GM12878 (cell line): ENCODE measurements around the gene SLAMF9. TPM values are rescaled to one million over a fixed set of nuclear protein-coding genes. Genes with fewer than 3 reads are reported as not detected.

Source experiments
- ATAC-seq: fragments of 200-7000 bp; cut with Tn5 transposase; 3 replicates; pipeline ENCODE4 v1.9.1; 2020; ENCODE audit warnings: mild to moderate bottlenecking, moderate library complexity
- BruUV-seq: library from RNA; stranded (reverse); fragments of 400-500 nt; replicated peaks from 2 replicates; lab custom pipeline; 2021; lab: Mats Ljungman, UMichigan
- CTCF ChIA-PET: fragments of 300-600 bp; sonication (Branson Sonifier 250); formaldehyde crosslinking; extraction: SDS; loops from one replicate; lab custom pipeline; 2021; ENCODE audit warnings: inconsistent platforms; lab: Yijun Ruan, JAX
- POLR2A ChIA-PET: fragments of 350-600 bp; formaldehyde crosslinking; extraction: SDS; loops from one replicate; lab custom pipeline; 2021; ENCODE audit warnings: inconsistent platforms; lab: Charles Lee
- RAD21 ChIA-PET: fragments of 300-600 bp; sonication (Branson Sonifier 250); formaldehyde crosslinking; loops from one replicate; lab custom pipeline; 2023; ENCODE audit warnings: antibody characterized with exemption; ENCODE audit not compliant: unreplicated experiment; lab: Charles Lee
- SMC1A ChIA-PET: fragments of 300-600 bp; sonication (Branson Sonifier 250); formaldehyde crosslinking; loops from one replicate; lab custom pipeline; 2023; ENCODE audit not compliant: unreplicated experiment, uncharacterized antibody; lab: Charles Lee
- DNase-seq: peaks from one replicate; pipeline ENCODE4 v3.0.0-alpha.2; 2011; ENCODE audit warnings: low read depth, low spot score
- FAIRE-seq: peaks from 3 replicates; lab custom pipeline; 2011; peaks lifted over from hg19 to GRCh38; lab: Jason Lieb, UNC
- H2AFZ ChIP-seq: 2 replicates; pipeline ENCODE4 v1.6.0; 2011; ENCODE audit warnings: low read depth, low read length, control low read depth; ENCODE audit not compliant: control insufficient read depth
- H3K27ac ChIP-seq: 2 replicates; pipeline ENCODE4 v1.5.1; 2011; ENCODE audit warnings: control low read depth; ENCODE audit not compliant: control insufficient read depth, insufficient read depth
- H3K27me3 ChIP-seq, 2 experiments: replicated peaks in 1 of 2; 2 replicates each; pipeline versions ENCODE4 v1.6.0 to v1.6.1; 2011; ENCODE audit warnings: low read length in 1 of 2; ENCODE audit not compliant: control insufficient read depth in 2 of 2, insufficient read depth in 2 of 2
- H3K36me3 ChIP-seq, 2 experiments: 2 replicates each; pipeline ENCODE4 v1.5.1; 2011; ENCODE audit warnings: low read length in 1 of 2; ENCODE audit not compliant: control insufficient read depth in 2 of 2, insufficient read depth in 2 of 2
- H3K4me1 ChIP-seq: 2 replicates; pipeline ENCODE4 v1.6.1; 2011; ENCODE audit warnings: mild to moderate bottlenecking, low read length, moderate library complexity, mixed read lengths; ENCODE audit not compliant: control insufficient read depth, insufficient read depth
- H3K4me2 ChIP-seq: 2 replicates; pipeline ENCODE4 v1.6.0; 2011; ENCODE audit warnings: control low read depth; ENCODE audit not compliant: control insufficient read depth, insufficient read depth
- H3K4me3 ChIP-seq: fragments of 200-600 bp; sonication (generic); 2 replicates; pipeline ENCODE4 v1.5.1; 2016
- H3K79me2 ChIP-seq: 2 replicates; pipeline ENCODE4 v1.6.0; 2011; ENCODE audit warnings: low read length; ENCODE audit not compliant: control insufficient read depth, insufficient read depth
- H3K9ac ChIP-seq: 2 replicates; pipeline ENCODE4 v1.8.0; 2011; ENCODE audit warnings: low read length, control low read depth, mixed read lengths; ENCODE audit not compliant: control insufficient read depth, insufficient read depth
- H3K9me3 ChIP-seq: replicated peaks from 3 replicates; pipeline ENCODE4 v1.5.1; 2011; ENCODE audit warnings: mild to moderate bottlenecking, low read length; ENCODE audit not compliant: control insufficient read depth, insufficient read depth
- H4K20me1 ChIP-seq: 2 replicates; pipeline ENCODE4 v1.6.0; 2011; ENCODE audit not compliant: control insufficient read depth, insufficient read depth
- BCL11A ChIP-seq: IDR thresholded peaks from 2 replicates; pipeline ENCODE4 v1.6.1; 2011; ENCODE audit warnings: low read depth, low read length
- CBX3 ChIP-seq: fragments of 200-600 bp; sonication (generic); IDR thresholded peaks from 2 replicates; pipeline ENCODE4 v1.6.1; 2016; ENCODE audit warnings: low read depth, borderline replicate concordance
- EGR1 ChIP-seq, 2 experiments: IDR thresholded peaks; 1 replicate in 1 of 2; 2 replicates in 1 of 2; pipeline ENCODE4 v1.6.1; 2011 to 2012; ENCODE audit warnings: low read depth in 2 of 2, low read length in 2 of 2, borderline replicate concordance in 1 of 2, mild to moderate bottlenecking in 1 of 2, moderate library complexity in 1 of 2
- PAX8 ChIP-seq: fragments of 450-650 bp; IDR thresholded peaks from 2 replicates; pipeline ENCODE4 v1.6.1; 2017; ENCODE audit warnings: mild to moderate bottlenecking, moderate library complexity
- PKNOX1 ChIP-seq: fragments of 450-650 bp; IDR thresholded peaks from 2 replicates; pipeline ENCODE4 v1.6.1; 2016; ENCODE audit warnings: mild to moderate bottlenecking
- POU2F2 ChIP-seq: IDR thresholded peaks from 3 replicates; pipeline ENCODE4 v1.6.1; 2011; ENCODE audit warnings: low read depth, mild to moderate bottlenecking, low read length, borderline replicate concordance
- SMAD1 ChIP-seq: fragments of 450-650 bp; IDR thresholded peaks from 2 replicates; pipeline ENCODE4 v1.6.1; 2018; ENCODE audit warnings: mild to moderate bottlenecking, low read depth; ENCODE audit not compliant: partially characterized antibody
- SRF ChIP-seq, 2 experiments: IDR thresholded peaks; 2 replicates each; pipeline ENCODE4 v1.6.1; 2011; ENCODE audit warnings: low read depth in 2 of 2, low read length in 2 of 2, mild to moderate bottlenecking in 1 of 2, moderate library complexity in 1 of 2
- SUPT20H ChIP-seq: IDR thresholded peaks from 2 replicates; pipeline ENCODE4 v1.6.1; 2011; ENCODE audit warnings: low read depth, mild to moderate bottlenecking, low read length, moderate library complexity, borderline replicate concordance; ENCODE audit not compliant: control insufficient read depth
- ZBTB33 ChIP-seq: fragments of 450-650 bp; IDR thresholded peaks from 2 replicates; pipeline ENCODE4 v1.6.1; 2017; ENCODE audit warnings: mild to moderate bottlenecking
- ZNF217 ChIP-seq: fragments of 450-650 bp; IDR thresholded peaks from 2 replicates; pipeline ENCODE4 v1.6.1; 2017; ENCODE audit warnings: antibody characterized with exemption, mild to moderate bottlenecking
- ZNF274 ChIP-seq: IDR thresholded peaks from one replicate; pipeline ENCODE4 v1.8.0; 2011; ENCODE audit not compliant: insufficient read length, insufficient read depth
- WGBS: methylation state at CpG from one replicate; pipeline ENCODE4 v1.1.6; 2016; ENCODE audit warnings: low lambda C conversion rate; ENCODE audit not compliant: insufficient replicate concordance, insufficient coverage; ENCODE audit errors: missing lambda C conversion rate; 5-methylcytosine and 5-hydroxymethylcytosine counted together
- in situ Hi-C: fragments of 300-500 bp; cut with MboI; formaldehyde crosslinking; loops from 9 replicates; pipeline ENCODE4 v1.14.3; 2018; ENCODE audit warnings: mixed read lengths
- intact Hi-C: fragments of 100-400 bp; cut with micrococcal nuclease; formaldehyde crosslinking; loops from one replicate; pipeline ENCODE4 v1.14.2; 2022; ENCODE audit not compliant: unreplicated experiment
- polyA plus RNA-seq, 11 experiments: library from polyadenylated mRNA; depleted of rRNA in 4 of 11; unstranded in 6 of 11; stranded (reverse) in 5 of 11; fragments of >200 nt; fragmentation: Nextera tagmentation in 4 of 11; fragmentation: Illumina TruSeq in 1 of 11; extraction: Ambion mirVana in 4 of 11; extraction: Trizol in 1 of 11; gene quantifications; 1 replicate in 1 of 11; 2 replicates in 10 of 11; pipeline versions ENCODE4 v1.2.1 to v1.2.3, GENCODE V29; 2011 to 2016; ENCODE audit warnings: inconsistent platforms in 2 of 11, missing spikeins in 2 of 11, low read depth in 1 of 11
- total RNA-seq, 4 experiments: library from RNA; depleted of rRNA in 3 of 4; stranded (reverse); fragments of >200 nt in 3 of 4; fragmentation: Illumina TruSeq in 1 of 4; extraction: Trizol in 1 of 4; gene quantifications; 2 replicates each; pipeline versions ENCODE4 v1.2.1 to v1.2.3, GENCODE V29; 2013 to 2021

Gene SLAMF9
- total and polyA plus RNA-seq, 10 of the 15 experiments (the other 5 are each of a cell fraction or from before 2014, with no cell fraction given) = not detected

GRCh38 chr1:159944623-159945455 is 9.2 kb downstream of the SLAMF9 start:
- POLR2A ChIA-PET = no interaction called here

GRCh38 chr1:159943908-159944622 is 10.0 kb downstream of the SLAMF9 start:
- Histone ChIP-seq H2AFZ (no peak overlapping the region), H3K9ac (no peak overlapping the region), H3K4me2 (no peak overlapping the region), H3K27ac (no peak overlapping the region), H4K20me1 (no peaks in the 10 kb centered on the region), H3K4me3 (no peak overlapping the region), H3K9me3 (no peaks in the 10 kb centered on the region), H3K27me3 (peaks cover 6 to 26% of the 10 kb centered on the region in 2 experiments), H3K36me3 (no peaks in the 10 kb centered on the region), H3K4me1 (no peaks in the 10 kb centered on the region; the same call in 1 of the 2 replicates), H3K79me2 (no peaks in the 10 kb centered on the region)
- SMC1A ChIA-PET = no interaction called here
- FAIRE-seq (no peak), DNase-seq (no peak), ATAC-seq (no peak)
- BruUV-seq = no TSS peak
- RAD21 ChIA-PET = no interaction called here
- in situ Hi-C loops = no loop called here
- intact Hi-C loops = no loop called here
- WGBS = 25% methylated on average over 9 of the region's 9 CpGs
- CTCF ChIA-PET = no interaction called here
- POLR2A ChIA-PET = no interaction called here
- TF ChIP-seq ZBTB33 = no peak
- no peak for TF ChIP-seq CBX3
- TF ChIP-seq PKNOX1 = no peak
- no peak for TF ChIP-seq POU2F2
- no peak for TF ChIP-seq SUPT20H
- no peak for TF ChIP-seq SRF (IDR thresholded peaks at IDR 0.05; ENCODE audit: low read depth in 2 of 2, low read length in 2 of 2)
- no peak for TF ChIP-seq EGR1 (IDR thresholded peaks at IDR 0.05; ENCODE audit: borderline replicate concordance in 1 of 2, low read depth in 2 of 2, low read length in 2 of 2)
- no peak for TF ChIP-seq SMAD1
- no peak for TF ChIP-seq ZNF274
- no peak for TF ChIP-seq PAX8
- no peak for TF ChIP-seq ZNF217
- no peak for TF ChIP-seq BCL11A

More at GRCh38 chr1:159944623-159945455, 9.2 kb downstream of the SLAMF9 start:
- no peak for ATAC-seq
- ChIA-PET CTCF (interaction anchor here (1.3 kb wide), 1 partner anchor 146 kb away, joined by 3 read pairs; no protein-coding TSS in a partner anchor), RAD21 (interaction anchor here (1.4 kb wide), 1 partner anchor 22 kb away, joined by 3 read pairs; no protein-coding TSS in a partner anchor), SMC1A (no interaction called here)
- 32% methylated on average over 10 of the region's 11 CpGs for WGBS
- in situ Hi-C loops (no loop called here), intact Hi-C loops (no loop called here)
- BruUV-seq = no TSS peak
- Histone ChIP-seq H3K27me3 (peaks cover 6 to 26% of the 10 kb centered on the region in 2 experiments), H3K4me1 (no peaks in the 10 kb centered on the region; the same call in 1 of the 2 replicates), H3K36me3 (no peaks in the 10 kb centered on the region), H2AFZ (no peak overlapping the region), H3K79me2 (no peaks in the 10 kb centered on the region), H3K4me2 (no peak overlapping the region; the same call in 1 of the 2 replicates), H3K9ac (no peak overlapping the region), H4K20me1 (no peaks in the 10 kb centered on the region), H3K4me3 (no peak overlapping the region), H3K27ac (no peak overlapping the region), H3K9me3 (no peaks in the 10 kb centered on the region)
- TF ChIP-seq SRF (IDR thresholded peaks at IDR 0.05; ENCODE audit: low read depth in 2 of 2, low read length in 2 of 2) = no peak
- FAIRE-seq = no peak
- DNase-seq = no peak
